Measurements from ENCODE around the gene RYR2.

Gene RYR2

DNA sequence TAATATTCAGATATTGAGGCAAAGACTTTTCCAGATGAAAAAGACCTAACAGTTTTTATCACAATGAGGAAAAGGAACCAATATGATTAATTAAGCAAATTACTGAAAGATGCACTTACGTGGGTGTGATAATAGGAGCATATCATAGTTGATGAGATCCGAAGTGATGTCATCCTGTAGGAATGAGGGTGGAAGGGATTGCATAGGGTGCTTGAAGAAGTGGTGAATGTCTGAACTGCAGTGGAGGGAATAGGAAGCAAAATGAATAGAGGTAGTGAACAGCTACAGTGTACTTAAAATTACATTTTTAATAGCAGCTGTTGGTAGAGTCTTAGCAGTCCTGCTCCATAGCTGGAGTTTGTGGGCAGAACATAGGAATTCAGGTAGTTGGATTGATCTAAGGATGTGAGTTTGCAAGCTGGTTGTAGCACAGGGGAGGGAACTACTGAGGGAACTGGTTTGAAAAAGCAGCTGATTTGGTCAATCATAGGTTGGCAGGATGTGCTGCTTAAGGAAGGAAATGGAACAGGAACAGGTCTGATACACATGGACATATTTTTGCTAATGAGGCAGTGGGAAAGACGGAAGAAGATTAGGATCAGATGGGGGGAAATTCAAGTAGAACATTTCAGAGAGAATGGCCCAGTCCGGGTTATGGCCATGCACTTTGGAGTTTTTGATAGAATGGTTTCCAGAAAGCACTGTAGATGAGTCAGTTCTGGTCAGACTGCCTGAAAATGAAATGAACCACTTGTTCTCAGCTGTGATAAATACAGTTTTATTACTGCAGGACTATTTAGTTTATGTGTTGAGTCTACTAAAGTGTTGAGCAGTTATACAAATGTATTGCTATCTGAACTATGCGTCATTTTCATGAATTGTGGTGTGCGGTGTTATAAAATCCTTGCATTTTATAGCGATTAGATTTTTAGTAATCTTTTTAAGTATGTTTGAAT lies 155.8 kb downstream of the RYR2 start:
- H3K4me1 ChIP-seq (ENCODE audit: control insufficient read depth, insufficient read depth, low read length) = no peaks in the 10 kb centered on the region
- H3K27me3 ChIP-seq (ENCODE audit: control insufficient read depth in 1 of 2, insufficient read depth in 2 of 2, low read length in 2 of 2) = no peaks in the 10 kb centered on the region
- no peak overlapping the region for H3K4me3 ChIP-seq (ENCODE audit: low read length in 2 of 2)
- no peaks in the 10 kb centered on the region for H3K9me3 ChIP-seq (ENCODE audit: control insufficient read depth in 2 of 2, low read length in 2 of 2)
- H3K27ac ChIP-seq (ENCODE audit: low read length) = no peak overlapping the region
- H3K9ac ChIP-seq (ENCODE audit: low read length in 2 of 2) = no peak overlapping the region
- H3K36me3 ChIP-seq (ENCODE audit: control insufficient read depth in 2 of 2, insufficient read depth in 2 of 2, low read length in 2 of 2) = no peaks in the 10 kb centered on the region

DNA sequence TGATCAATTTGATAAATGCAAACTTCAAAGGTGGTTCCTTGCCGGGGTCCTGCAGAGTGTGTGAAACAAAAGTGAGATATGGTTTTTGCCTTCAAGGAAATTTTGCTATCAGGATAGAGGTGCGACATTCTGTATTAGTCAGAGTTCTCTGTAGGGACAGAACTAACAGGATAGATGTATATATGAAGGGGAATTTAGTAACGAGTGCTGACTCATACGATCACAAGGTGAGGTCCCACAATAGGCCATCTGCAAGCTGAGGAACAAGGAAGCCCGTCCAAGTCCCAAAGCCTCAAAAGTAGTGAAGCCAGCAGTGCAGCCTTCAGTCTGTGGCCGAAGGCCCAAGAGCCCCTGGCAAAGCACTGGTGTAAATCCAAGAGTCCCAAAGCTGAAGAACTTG lies 157.0 kb downstream of the RYR2 start:
- Histone ChIP-seq H3K36me3 (ENCODE audit: control insufficient read depth in 2 of 2, insufficient read depth in 2 of 2, low read length in 2 of 2) (no peaks in the 10 kb centered on the region), H3K4me1 (ENCODE audit: control insufficient read depth, insufficient read depth, low read length) (no peaks in the 10 kb centered on the region), H3K4me3 (ENCODE audit: low read length in 2 of 2) (no peak overlapping the region), H3K27ac (ENCODE audit: low read length) (no peak overlapping the region), H3K9me3 (ENCODE audit: control insufficient read depth in 2 of 2, low read length in 2 of 2) (no peaks in the 10 kb centered on the region), H3K9ac (ENCODE audit: low read length in 2 of 2) (no peak overlapping the region), H3K27me3 (ENCODE audit: control insufficient read depth in 1 of 2, insufficient read depth in 2 of 2, low read length in 2 of 2) (no peaks in the 10 kb centered on the region)

DNA sequence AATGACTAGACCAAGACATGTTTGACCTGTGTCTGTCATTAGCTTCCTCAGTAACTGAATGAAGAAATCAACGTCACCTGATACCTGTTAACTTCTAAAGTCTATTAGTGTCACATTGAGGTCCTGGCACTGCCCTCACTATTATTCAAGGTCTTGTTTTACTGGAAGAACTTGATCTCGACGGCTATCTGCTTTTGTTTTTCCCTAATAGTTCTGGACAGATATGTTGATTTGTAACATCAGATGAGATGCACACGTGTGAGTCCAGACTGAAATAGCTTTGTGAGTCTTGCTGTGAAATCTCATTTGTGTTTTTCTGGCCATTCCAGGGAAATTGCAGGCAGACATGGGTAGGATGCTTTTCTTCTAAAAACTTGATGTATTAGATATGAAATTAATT lies 159.2 kb downstream of the RYR2 start:
- no peak overlapping the region for H3K4me3 ChIP-seq (ENCODE audit: low read length in 2 of 2)
- H3K9ac ChIP-seq (ENCODE audit: low read length in 2 of 2) = no peak overlapping the region
- H3K36me3 ChIP-seq (ENCODE audit: control insufficient read depth in 2 of 2, insufficient read depth in 2 of 2, low read length in 2 of 2) = no peaks in the 10 kb centered on the region
- H3K4me1 ChIP-seq (ENCODE audit: control insufficient read depth, insufficient read depth, low read length) = no peaks in the 10 kb centered on the region
- no peak overlapping the region for H3K27ac ChIP-seq (ENCODE audit: low read length)
- no peaks in the 10 kb centered on the region for H3K27me3 ChIP-seq (ENCODE audit: control insufficient read depth in 1 of 2, insufficient read depth in 2 of 2, low read length in 2 of 2)
- H3K9me3 ChIP-seq (ENCODE audit: control insufficient read depth in 2 of 2, low read length in 2 of 2) = no peaks in the 10 kb centered on the region

DNA sequence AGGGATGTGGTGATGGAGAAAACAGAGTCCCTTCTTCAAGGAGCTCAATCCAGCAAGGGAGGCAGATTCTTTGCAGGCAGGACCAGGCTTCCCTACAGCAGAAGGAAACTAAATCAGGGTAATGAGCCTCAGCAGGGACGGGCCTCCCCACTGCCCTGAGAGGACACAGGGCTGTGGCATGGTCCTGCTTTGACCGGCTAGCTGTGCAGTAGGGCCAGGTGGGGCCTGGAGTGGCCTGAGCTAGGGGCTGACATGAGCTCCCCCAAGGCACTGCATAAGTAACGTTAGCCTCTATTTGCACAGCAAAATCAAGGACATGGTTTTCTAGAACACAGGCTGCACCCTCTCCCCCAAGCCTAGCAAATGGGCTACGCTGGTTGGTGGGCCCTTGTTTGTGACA lies 162.9 kb downstream of the RYR2 start:
- Histone ChIP-seq H3K9ac (ENCODE audit: low read length in 2 of 2) (no peak overlapping the region), H3K27me3 (ENCODE audit: control insufficient read depth in 1 of 2, insufficient read depth in 2 of 2, low read length in 2 of 2) (no peaks in the 10 kb centered on the region), H3K9me3 (ENCODE audit: control insufficient read depth in 2 of 2, low read length in 2 of 2) (no peaks in the 10 kb centered on the region), H3K4me3 (ENCODE audit: low read length in 2 of 2) (no peak overlapping the region), H3K27ac (ENCODE audit: low read length) (no peak overlapping the region), H3K4me1 (ENCODE audit: control insufficient read depth, insufficient read depth, low read length) (no peaks in the 10 kb centered on the region), H3K36me3 (ENCODE audit: control insufficient read depth in 2 of 2, insufficient read depth in 2 of 2, low read length in 2 of 2) (no peaks in the 10 kb centered on the region)

DNA sequence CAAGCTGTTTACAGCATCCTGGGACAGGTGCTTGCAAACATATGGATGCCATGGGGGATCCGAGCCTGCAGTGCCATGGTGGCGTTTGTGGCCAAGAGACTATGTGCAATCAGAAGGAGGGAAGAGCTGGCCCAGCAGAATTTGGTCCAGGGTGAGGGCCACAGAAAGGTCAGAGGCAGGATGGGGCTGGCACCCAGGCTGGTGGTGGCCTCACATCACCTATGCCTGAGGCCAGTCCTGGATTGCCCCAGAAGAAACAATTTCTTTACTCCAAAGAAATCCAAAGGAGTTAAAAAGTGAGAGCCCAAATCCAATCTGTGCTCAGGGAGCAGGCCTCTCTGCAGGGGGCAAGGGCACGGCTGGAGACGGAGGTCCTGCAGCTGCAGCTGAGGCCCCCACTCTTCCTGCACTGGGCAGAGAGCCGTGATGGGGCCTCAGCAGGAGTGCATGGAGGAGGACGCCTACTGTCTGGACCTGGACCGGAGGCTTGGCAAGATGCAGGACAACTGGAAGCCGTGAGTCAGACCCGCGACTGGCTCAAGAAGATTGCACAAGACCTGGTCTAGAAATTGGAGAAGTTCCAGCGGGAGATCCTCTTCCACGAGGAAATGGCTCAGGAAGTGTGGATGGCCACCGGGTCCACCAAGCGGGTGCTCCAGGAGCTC lies 163.5 kb downstream of the RYR2 start:
- no peak overlapping the region for H3K9ac ChIP-seq (ENCODE audit: low read length in 2 of 2)
- no peaks in the 10 kb centered on the region for H3K27me3 ChIP-seq (ENCODE audit: control insufficient read depth in 1 of 2, insufficient read depth in 2 of 2, low read length in 2 of 2)
- H3K4me3 ChIP-seq (ENCODE audit: low read length in 2 of 2) = no peak overlapping the region
- H3K27ac ChIP-seq (ENCODE audit: low read length) = no peak overlapping the region
- H3K4me1 ChIP-seq (ENCODE audit: control insufficient read depth, insufficient read depth, low read length) = no peaks in the 10 kb centered on the region
- H3K36me3 ChIP-seq (ENCODE audit: control insufficient read depth in 2 of 2, insufficient read depth in 2 of 2, low read length in 2 of 2) = no peaks in the 10 kb centered on the region
- H3K9me3 ChIP-seq (ENCODE audit: control insufficient read depth in 2 of 2, low read length in 2 of 2) = no peaks in the 10 kb centered on the region

DNA sequence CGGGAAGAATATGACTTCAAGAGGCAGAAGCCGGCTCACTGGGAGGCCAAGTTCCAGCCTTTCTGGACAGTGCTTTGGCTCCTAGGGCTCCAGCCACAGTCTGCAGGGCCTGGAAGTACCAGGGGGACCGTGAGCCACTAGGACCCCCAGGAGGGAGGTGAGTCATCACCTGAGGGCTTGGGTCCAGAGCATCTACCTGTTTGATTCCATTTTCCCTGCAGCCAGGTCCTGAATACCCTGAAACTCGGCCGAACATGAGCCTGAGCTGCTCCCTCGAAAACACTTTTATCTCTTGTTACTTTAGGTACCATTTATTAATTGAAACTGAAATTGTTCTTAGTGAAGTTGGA lies 164.1 kb downstream of the RYR2 start:
- Histone ChIP-seq H3K27ac (ENCODE audit: low read length) (no peak overlapping the region), H3K9ac (ENCODE audit: low read length in 2 of 2) (no peak overlapping the region), H3K4me1 (ENCODE audit: control insufficient read depth, insufficient read depth, low read length) (no peaks in the 10 kb centered on the region), H3K27me3 (ENCODE audit: control insufficient read depth in 1 of 2, insufficient read depth in 2 of 2, low read length in 2 of 2) (no peaks in the 10 kb centered on the region), H3K9me3 (ENCODE audit: control insufficient read depth in 2 of 2, low read length in 2 of 2) (no peaks in the 10 kb centered on the region), H3K36me3 (ENCODE audit: control insufficient read depth in 2 of 2, insufficient read depth in 2 of 2, low read length in 2 of 2) (no peaks in the 10 kb centered on the region), H3K4me3 (ENCODE audit: low read length in 2 of 2) (no peak overlapping the region)

DNA sequence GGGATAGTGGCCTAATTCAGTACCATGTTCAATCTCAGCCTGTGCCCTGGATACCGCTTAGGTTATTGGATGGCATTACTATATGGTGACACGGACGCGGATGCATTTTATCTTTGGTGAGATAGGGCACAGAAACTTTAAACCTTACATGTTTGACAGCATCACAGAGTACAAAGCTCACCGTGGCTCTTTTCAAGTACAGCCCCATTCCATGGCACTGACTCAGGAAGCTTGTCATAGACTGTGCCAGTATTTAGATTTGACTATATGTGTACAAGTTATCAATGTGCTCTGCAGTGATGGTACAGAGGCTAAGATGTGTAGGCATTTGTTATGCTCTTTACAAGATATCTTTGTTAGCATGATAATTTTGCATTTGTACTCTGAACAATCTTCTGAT lies 169.0 kb downstream of the RYR2 start:
- no peak overlapping the region for H3K27ac ChIP-seq (ENCODE audit: low read length)
- no peaks in the 10 kb centered on the region for H3K4me1 ChIP-seq (ENCODE audit: control insufficient read depth, insufficient read depth, low read length)
- H3K4me3 ChIP-seq (ENCODE audit: low read length in 2 of 2) = no peak overlapping the region

DNA sequence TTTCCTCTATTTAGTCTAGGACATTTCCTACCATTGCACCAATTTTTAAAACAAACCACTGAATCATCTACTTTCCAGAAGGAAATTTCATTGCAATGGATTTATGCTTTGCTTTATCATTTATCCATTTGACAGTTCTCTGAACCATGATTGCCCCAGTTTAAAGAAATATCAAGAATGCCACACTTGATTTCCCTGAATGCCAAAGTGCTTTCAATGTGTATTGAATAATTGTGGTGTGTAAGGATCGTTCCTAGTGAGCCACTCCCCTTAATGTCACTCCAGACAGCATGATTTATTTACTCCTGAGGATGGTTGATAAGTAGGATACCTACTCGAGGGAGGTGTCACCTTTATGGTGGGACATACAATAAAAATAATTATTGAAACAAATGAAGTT lies 169.6 kb downstream of the RYR2 start:
- Histone ChIP-seq H3K4me3 (ENCODE audit: low read length in 2 of 2) (no peak overlapping the region), H3K27me3 (ENCODE audit: control insufficient read depth in 1 of 2, insufficient read depth in 2 of 2, low read length in 2 of 2) (no peaks in the 10 kb centered on the region), H3K9me3 (ENCODE audit: control insufficient read depth in 2 of 2, low read length in 2 of 2) (no peaks in the 10 kb centered on the region), H3K27ac (ENCODE audit: low read length) (no peak overlapping the region), H3K4me1 (ENCODE audit: control insufficient read depth, insufficient read depth, low read length) (no peaks in the 10 kb centered on the region), H3K36me3 (ENCODE audit: control insufficient read depth in 2 of 2, insufficient read depth in 2 of 2, low read length in 2 of 2) (no peaks in the 10 kb centered on the region), H3K9ac (ENCODE audit: low read length in 2 of 2) (no peak overlapping the region)

More for the DNA sequence above, 169.0 kb downstream of the RYR2 start:
- Histone ChIP-seq H3K9ac (ENCODE audit: low read length in 2 of 2) (no peak overlapping the region), H3K36me3 (ENCODE audit: control insufficient read depth in 2 of 2, insufficient read depth in 2 of 2, low read length in 2 of 2) (no peaks in the 10 kb centered on the region), H3K27me3 (ENCODE audit: control insufficient read depth in 1 of 2, insufficient read depth in 2 of 2, low read length in 2 of 2) (no peaks in the 10 kb centered on the region), H3K9me3 (ENCODE audit: control insufficient read depth in 2 of 2, low read length in 2 of 2) (no peaks in the 10 kb centered on the region)

DNA sequence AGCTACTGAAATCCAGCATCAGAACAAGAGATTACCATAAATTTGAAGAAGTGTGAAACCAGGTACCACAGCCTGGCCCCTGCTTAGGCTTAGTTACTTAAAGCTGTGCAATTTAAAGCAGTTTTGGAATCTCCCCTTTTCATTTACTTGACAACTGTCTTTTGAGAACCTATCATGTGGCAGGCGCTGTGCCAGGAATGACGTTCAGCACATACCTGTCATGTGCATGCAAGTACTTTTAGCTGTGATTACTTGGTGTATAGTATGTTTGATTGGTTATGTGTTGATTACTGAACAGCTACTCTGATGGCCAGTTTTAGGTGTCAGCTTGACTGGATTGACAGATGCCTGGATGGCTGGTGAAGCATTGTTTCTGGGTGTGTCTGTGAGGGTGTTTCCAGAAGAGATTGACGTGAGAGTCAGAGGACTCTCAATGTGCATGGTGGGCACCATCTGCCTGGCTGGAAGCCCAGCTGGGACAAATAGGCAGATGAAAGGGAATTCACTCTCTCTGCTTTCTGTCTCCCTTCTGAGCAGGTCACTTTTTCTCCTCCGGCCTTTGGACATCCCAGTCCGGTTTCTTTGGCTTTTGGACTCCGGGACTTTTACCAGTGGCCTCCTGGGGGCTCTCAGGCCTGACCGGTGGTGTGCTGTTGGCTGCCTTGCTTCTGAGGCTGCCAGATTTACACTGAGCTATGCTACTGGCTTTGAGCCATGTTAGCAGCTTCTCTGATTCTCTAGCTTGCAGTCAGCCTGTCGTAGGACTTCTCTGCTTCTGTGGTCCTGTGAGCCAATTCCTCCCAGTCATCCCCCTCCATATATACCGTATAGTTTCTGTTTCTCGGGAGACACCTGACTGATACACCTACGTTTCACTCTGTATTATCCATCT lies 178.0 kb downstream of the RYR2 start:
- no peaks in the 10 kb centered on the region for H3K36me3 ChIP-seq (ENCODE audit: control insufficient read depth in 2 of 2, insufficient read depth in 2 of 2, low read length in 2 of 2)
- H3K4me3 ChIP-seq (ENCODE audit: low read length in 2 of 2) = peak overlapping the region; percentile 21 to 58
- peaks cover 11% of the 10 kb centered on the region for H3K4me1 ChIP-seq (ENCODE audit: control insufficient read depth, insufficient read depth, low read length)
- H3K27ac ChIP-seq (ENCODE audit: low read length) = peak overlapping the region; percentile 18
- peak overlapping the region; percentile 8 to 47 for H3K9ac ChIP-seq (ENCODE audit: low read length in 2 of 2)
- H3K27me3 ChIP-seq (ENCODE audit: control insufficient read depth in 1 of 2, insufficient read depth in 2 of 2, low read length in 2 of 2) = no peaks in the 10 kb centered on the region
- H3K9me3 ChIP-seq (ENCODE audit: control insufficient read depth in 2 of 2, low read length in 2 of 2) = no peaks in the 10 kb centered on the region

DNA sequence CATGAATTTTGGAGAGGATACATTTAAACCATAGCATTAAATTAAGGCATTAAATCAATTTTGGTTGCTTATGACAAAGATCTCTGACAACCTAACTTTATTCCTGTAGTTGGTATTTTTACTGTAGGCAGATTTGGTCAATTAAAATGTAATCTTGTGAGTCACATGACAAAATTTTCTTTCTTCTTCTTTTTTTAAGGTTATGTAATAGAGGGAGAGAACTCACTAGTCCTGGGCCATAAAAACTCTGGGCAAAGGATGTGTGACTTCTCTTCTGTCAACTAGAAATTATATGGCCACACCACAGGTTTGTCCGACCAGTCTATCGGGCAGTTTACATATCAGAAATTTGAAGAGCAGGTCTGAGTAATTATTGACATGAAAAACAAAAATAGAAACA lies 181.4 kb downstream of the RYR2 start:
- Histone ChIP-seq H3K27ac (ENCODE audit: low read length) (no peak overlapping the region), H3K4me1 (ENCODE audit: control insufficient read depth, insufficient read depth, low read length) (peaks cover 11% of the 10 kb centered on the region), H3K27me3 (ENCODE audit: control insufficient read depth in 1 of 2, insufficient read depth in 2 of 2, low read length in 2 of 2) (no peaks in the 10 kb centered on the region), H3K4me3 (ENCODE audit: low read length in 2 of 2) (no peak overlapping the region), H3K9ac (ENCODE audit: low read length in 2 of 2) (no peak overlapping the region), H3K36me3 (ENCODE audit: control insufficient read depth in 2 of 2, insufficient read depth in 2 of 2, low read length in 2 of 2) (no peaks in the 10 kb centered on the region), H3K9me3 (ENCODE audit: control insufficient read depth in 2 of 2, low read length in 2 of 2) (no peaks in the 10 kb centered on the region)
